Measurements from ENCODE around the gene ATP2A3.

Gene ATP2A3

GRCh38 chr17:3877220-3877619 lies 87.0 kb downstream of the ATP2A3 start:
- no peak for DNase-seq (ENCODE audit: low read depth)
- no peak overlapping the region for H3K4me3 ChIP-seq (ENCODE audit: low read length)
- no peak for TF ChIP-seq CTCF (conservative IDR thresholded peaks at IDR 0.05; ENCODE audit: low read depth, low read length)

- H3K4me3 ChIP-seq (ENCODE audit: low read length), result no peak overlapping the region
- DNase-seq (ENCODE audit: low read depth), result no peak
- no peak for TF ChIP-seq CTCF (conservative IDR thresholded peaks at IDR 0.05; ENCODE audit: low read depth, low read length)
These were observed 88.9 kb downstream of the ATP2A3 start for GRCh38 chr17:3875317-3875716.

All from retinal pigment epithelial cell (primary cell).